Loucy (cell line): ENCODE measurements around the gene RIT2.

Source experiments
- EZH2phosphoT487 ChIP-seq: fragments of 200-600 bp; IDR thresholded peaks from 2 replicates; pipeline ENCODE4 v1.6.1; 2018; ENCODE audit warnings: antibody characterized with exemption, mild to moderate bottlenecking, moderate library complexity, borderline replicate concordance
- TF ChIP-seq, protein P1 (sequence below): fragments of 200-600 bp; sonication (generic); conservative IDR thresholded peaks from 2 replicates; pipeline ENCODE4 v1.5.1; 2014; ENCODE audit warnings: mild to moderate bottlenecking, antibody characterized with exemption, low read length

- TF ChIP-seq, protein P1, sequence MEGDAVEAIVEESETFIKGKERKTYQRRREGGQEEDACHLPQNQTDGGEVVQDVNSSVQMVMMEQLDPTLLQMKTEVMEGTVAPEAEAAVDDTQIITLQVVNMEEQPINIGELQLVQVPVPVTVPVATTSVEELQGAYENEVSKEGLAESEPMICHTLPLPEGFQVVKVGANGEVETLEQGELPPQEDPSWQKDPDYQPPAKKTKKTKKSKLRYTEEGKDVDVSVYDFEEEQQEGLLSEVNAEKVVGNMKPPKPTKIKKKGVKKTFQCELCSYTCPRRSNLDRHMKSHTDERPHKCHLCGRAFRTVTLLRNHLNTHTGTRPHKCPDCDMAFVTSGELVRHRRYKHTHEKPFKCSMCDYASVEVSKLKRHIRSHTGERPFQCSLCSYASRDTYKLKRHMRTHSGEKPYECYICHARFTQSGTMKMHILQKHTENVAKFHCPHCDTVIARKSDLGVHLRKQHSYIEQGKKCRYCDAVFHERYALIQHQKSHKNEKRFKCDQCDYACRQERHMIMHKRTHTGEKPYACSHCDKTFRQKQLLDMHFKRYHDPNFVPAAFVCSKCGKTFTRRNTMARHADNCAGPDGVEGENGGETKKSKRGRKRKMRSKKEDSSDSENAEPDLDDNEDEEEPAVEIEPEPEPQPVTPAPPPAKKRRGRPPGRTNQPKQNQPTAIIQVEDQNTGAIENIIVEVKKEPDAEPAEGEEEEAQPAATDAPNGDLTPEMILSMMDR: no peak
- no peak for TF ChIP-seq EZH2phosphoT487
Observed at GRCh38 chr18:42742969-42743368, 372.5 kb downstream of the RIT2 start.
